ENCODE results near the gene POMGNT2. TPM values are rescaled to one million over a fixed set of nuclear protein-coding genes. Genes with fewer than 3 reads are reported as not detected.
A peak's percentile ranks its signal among the peaks of the same experiment; 100 is the strongest.
"Not testable (repeated sequence)": the region's sequence is repeated elsewhere in the genome, so short reads cannot be mapped to it uniquely, and the experiment has no call there.

The POMGNT2 gene
- total and polyA plus RNA-seq, 5 experiments from 2014 or later: 5.5 to 10.3 (median 6.3) TPM

DNA sequence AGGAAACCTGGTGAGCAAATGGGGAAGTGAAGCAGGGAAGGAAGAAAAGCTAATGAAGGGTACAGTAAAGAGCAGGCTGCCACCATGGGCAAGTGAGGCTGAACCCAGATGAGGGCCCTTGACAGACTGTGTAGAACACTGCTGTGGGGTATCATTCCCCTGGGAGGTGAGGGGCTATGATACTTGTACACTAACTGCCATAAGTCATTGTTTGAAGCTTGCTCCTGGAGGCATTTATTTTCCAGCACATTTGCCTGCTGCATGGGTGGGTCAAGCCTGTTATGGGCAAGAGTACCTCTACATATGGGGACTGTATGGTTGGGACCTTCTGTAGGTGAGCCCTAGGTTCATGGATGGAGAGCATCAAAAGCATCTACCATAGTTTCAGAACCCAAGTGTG lies 57.4 kb downstream of the POMGNT2 start:
- Mint-ChIP-seq H3K4me3 (no peak overlapping the region), H3K36me3 (peaks cover 2 to 70% (median 44%) of the 10 kb centered on the region in 3 donors), H3K27me3 (peaks cover 0 to 1% (median 0%) of the 10 kb centered on the region in 5 donors), H3K4me1 (peaks cover 0 to 9% (median under 1%) of the 10 kb centered on the region in 4 donors), H3K27ac (no peak overlapping the region), H3K9me3 (peaks cover 22 to 83% (median 59%) of the 10 kb centered on the region in 9 donors)
- POLR2A ChIA-PET: no interaction called here
- ATAC-seq (no peak), DNase-seq (no peak)

GRCh38 chr3:43046583-43046982 lies 59.3 kb downstream of the POMGNT2 start:
- peaks cover 0 to 3% (median under 1%) of the 10 kb centered on the region in 4 donors for H3K4me1 Mint-ChIP-seq

GRCh38 chr3:43045079-43045478 lies 60.8 kb downstream of the POMGNT2 start:
- POLR2A ChIA-PET, ATAC-seq, H3K27me3 Mint-ChIP-seq, DNase-seq, H3K4me3 Mint-ChIP-seq, H3K4me1 Mint-ChIP-seq: not testable (repeated sequence)
- H3K36me3 Mint-ChIP-seq: peaks cover 2 to 41% (median 26%) of the 10 kb centered on the region in 3 donors
- peak overlapping the region in 2 of 10 donors; percentile 50 to 56 for H3K27ac Mint-ChIP-seq
- H3K9me3 Mint-ChIP-seq: peaks cover 11 to 56% (median 41%) of the 10 kb centered on the region in 9 donors

More at GRCh38 chr3:43046583-43046982, 59.3 kb downstream of the POMGNT2 start:
- Mint-ChIP-seq H3K36me3 (peaks cover 2 to 56% (median 40%) of the 10 kb centered on the region in 3 donors), H3K9me3 (peaks cover 17 to 71% (median 47%) of the 10 kb centered on the region in 9 donors), H3K27ac (no peak overlapping the region), H3K27me3 (no peaks in the 10 kb centered on the region), H3K4me3 (no peak overlapping the region)
- POLR2A ChIA-PET: no interaction called here
- ATAC-seq (no peak), DNase-seq (no peak)

GRCh38 chr3:43043793-43044192 lies 62.1 kb downstream of the POMGNT2 start:
- POLR2A ChIA-PET: no interaction called here
- peaks cover 0 to 5% (median under 1%) of the 10 kb centered on the region in 4 donors for H3K4me1 Mint-ChIP-seq

GRCh38 chr3:43043071-43043766 lies 62.7 kb downstream of the POMGNT2 start:
- peaks cover 4 to 7% (median 5%) of the 10 kb centered on the region in 4 donors for H3K4me1 Mint-ChIP-seq
- ATAC-seq: no peak
- H3K36me3 Mint-ChIP-seq: peaks cover under 1 to 22% (median 17%) of the 10 kb centered on the region in 3 donors
- peaks cover 9 to 37% (median 25%) of the 10 kb centered on the region in 9 donors for H3K9me3 Mint-ChIP-seq
- peak overlapping the region in 1 of 10 donors; percentile 57 for H3K27ac Mint-ChIP-seq
- POLR2A ChIA-PET: interaction anchor here (0.9 kb wide), 1 partner anchor 11 kb away, joined by 3 read pairs; no protein-coding TSS in a partner anchor
- no peak overlapping the region for H3K4me3 Mint-ChIP-seq
- DNase-seq: no peak
- H3K27me3 Mint-ChIP-seq: no peaks in the 10 kb centered on the region

More at GRCh38 chr3:43043793-43044192, 62.1 kb downstream of the POMGNT2 start:
- ATAC-seq: no peak
- H3K27ac Mint-ChIP-seq: no peak overlapping the region
- H3K36me3 Mint-ChIP-seq: peaks cover 2 to 28% (median 17%) of the 10 kb centered on the region in 3 donors
- no peaks in the 10 kb centered on the region for H3K27me3 Mint-ChIP-seq
- DNase-seq: no peak
- no peak overlapping the region for H3K4me3 Mint-ChIP-seq
- H3K9me3 Mint-ChIP-seq: peaks cover 11 to 43% (median 31%) of the 10 kb centered on the region in 9 donors

- Mint-ChIP-seq H3K27me3 (no peaks in the 10 kb centered on the region), H3K4me3 (no peak overlapping the region), H3K4me1 (peaks cover 2 to 20% (median 11%) of the 10 kb centered on the region in 4 donors), H3K36me3 (peaks cover 0 to 13% (median 12%) of the 10 kb centered on the region in 3 donors), H3K27ac (no peak overlapping the region), H3K9me3 (peaks cover 0 to 24% (median 16%) of the 10 kb centered on the region in 9 donors)
- no peak for DNase-seq
- POLR2A ChIA-PET: no interaction called here
- ATAC-seq: no peak
Measured at GRCh38 chr3:43041517-43041916, 64.4 kb downstream of the POMGNT2 start.

DNA sequence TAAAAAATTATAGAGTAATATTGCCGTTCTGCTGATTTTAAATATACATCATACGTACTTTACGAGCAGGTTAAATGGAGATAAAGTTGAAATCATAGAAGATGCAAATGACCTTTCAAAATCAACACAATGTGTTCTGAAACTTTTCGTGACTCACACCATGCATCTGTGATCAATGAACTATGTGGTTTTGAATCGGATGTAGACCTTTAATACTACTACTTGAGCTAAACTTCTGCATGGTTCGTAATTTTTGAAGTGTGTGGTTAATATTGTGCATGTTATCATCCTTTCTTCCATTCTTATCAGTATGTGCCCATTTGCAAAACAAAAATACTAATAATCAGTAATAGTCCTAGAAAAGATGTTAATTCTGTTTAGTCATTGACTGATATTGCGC lies 67.9 kb downstream of the POMGNT2 start:
- Mint-ChIP-seq H3K4me3 (peak overlapping the region in 1 of 10 donors; percentile 4), H3K9me3 (no peaks in the 10 kb centered on the region), H3K4me1 (peaks cover 9 to 23% (median 14%) of the 10 kb centered on the region in 4 donors), H3K27me3 (no peaks in the 10 kb centered on the region), H3K27ac (no peak overlapping the region), H3K36me3 (no peaks in the 10 kb centered on the region)
- ATAC-seq (no peak), DNase-seq (no peak)
- POLR2A ChIA-PET: no interaction called here

DNA sequence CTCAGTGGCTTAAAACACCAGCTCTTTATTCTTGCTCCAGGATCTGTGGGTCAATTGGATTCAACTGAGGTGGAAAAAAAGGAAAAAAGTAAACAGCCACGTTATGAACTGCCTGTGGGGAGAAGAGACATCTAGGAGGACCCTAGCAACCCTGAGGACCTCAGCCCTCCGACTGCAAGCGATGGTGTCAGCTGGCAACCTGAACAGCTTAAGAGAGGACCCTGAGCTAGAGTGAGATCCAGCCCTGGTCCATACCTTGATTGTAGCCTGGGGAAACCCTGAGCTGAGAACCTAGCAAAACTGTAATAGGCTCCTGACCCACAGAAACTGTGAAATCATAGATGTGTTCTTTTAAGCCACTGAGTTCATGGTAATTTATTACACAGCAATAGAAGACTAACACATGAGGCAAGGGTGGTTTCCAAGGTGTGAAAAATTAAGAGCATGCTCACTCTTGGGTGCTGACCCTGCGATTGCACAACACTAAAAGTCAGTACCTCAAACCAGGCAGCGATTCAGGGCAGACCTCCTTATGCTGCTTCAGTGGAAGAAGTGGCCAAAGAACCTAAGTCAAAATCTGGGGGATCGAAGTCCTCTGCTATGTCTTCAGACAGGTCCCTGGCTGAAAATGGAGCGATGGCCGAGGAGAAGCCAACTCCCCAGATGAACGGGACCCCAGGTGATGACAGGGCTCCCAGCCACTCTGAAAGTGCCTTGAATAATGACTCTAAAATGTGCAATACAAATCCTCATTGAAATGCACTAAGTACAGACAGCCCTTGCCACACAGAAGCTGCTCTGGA lies 69.1 kb downstream of the POMGNT2 start:
- no peaks in the 10 kb centered on the region for H3K36me3 Mint-ChIP-seq

GRCh38 chr3:43035801-43036365 lies 70.0 kb downstream of the POMGNT2 start:
- Mint-ChIP-seq H3K4me1 (peaks cover 9 to 26% (median 21%) of the 10 kb centered on the region in 4 donors), H3K4me3 (no peak overlapping the region), H3K27ac (no peak overlapping the region), H3K27me3 (no peaks in the 10 kb centered on the region), H3K9me3 (no peaks in the 10 kb centered on the region), H3K36me3 (no peaks in the 10 kb centered on the region)
- POLR2A ChIA-PET: interaction anchor here (1.0 kb wide), 1 partner anchor 13 kb away, joined by 3 read pairs; no protein-coding TSS in a partner anchor
- ATAC-seq (no peak), DNase-seq (no peak)

More for the DNA sequence above, 69.1 kb downstream of the POMGNT2 start:
- POLR2A ChIA-PET: interaction anchor here (1.0 kb wide), 1 partner anchor 14 kb away, joined by 3 read pairs; no protein-coding TSS in a partner anchor
- peaks cover 10 to 23% (median 16%) of the 10 kb centered on the region in 4 donors for H3K4me1 Mint-ChIP-seq
- ATAC-seq (no peak), DNase-seq (no peak)
- H3K9me3 Mint-ChIP-seq: no peaks in the 10 kb centered on the region
- peak overlapping the region in 1 of 10 donors; percentile 65 for H3K27ac Mint-ChIP-seq
- H3K4me3 Mint-ChIP-seq: peak overlapping the region in 1 of 10 donors; percentile 31
- H3K27me3 Mint-ChIP-seq: no peaks in the 10 kb centered on the region

DNA sequence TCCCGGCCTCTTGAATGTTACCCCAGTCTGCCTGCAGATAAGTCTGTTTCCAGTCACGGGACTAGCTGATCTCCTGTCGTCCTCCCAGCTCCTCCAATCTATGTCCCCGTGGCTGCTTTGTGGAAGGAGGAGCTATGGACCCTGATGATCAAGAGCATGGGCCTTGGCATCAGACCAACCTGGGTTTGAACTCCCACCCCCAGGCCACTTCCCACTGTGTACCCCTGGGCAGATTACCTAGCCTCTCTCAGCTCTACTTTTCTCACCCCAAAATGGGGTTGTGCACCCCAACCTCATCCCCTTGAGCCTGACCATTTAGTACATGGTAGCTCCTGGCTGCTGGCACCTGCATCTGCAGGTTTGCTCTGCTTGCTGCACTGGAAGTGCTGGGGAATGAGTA lies 71.0 kb downstream of the POMGNT2 start:
- POLR2A ChIA-PET: interaction anchor here (1.0 to 1.6 kb wide), 2 partner anchors 11 to 12 kb away, joined by 3 to 5 read pairs; no protein-coding TSS in a partner anchor
- no peak overlapping the region for H3K27ac Mint-ChIP-seq
- H3K4me1 Mint-ChIP-seq: peaks cover 9 to 30% (median 23%) of the 10 kb centered on the region in 4 donors
- DNase-seq: no peak
- ATAC-seq: no peak
- no peaks in the 10 kb centered on the region for H3K9me3 Mint-ChIP-seq
- no peaks in the 10 kb centered on the region for H3K27me3 Mint-ChIP-seq
- no peak overlapping the region for H3K4me3 Mint-ChIP-seq
- H3K36me3 Mint-ChIP-seq: no peaks in the 10 kb centered on the region

DNA sequence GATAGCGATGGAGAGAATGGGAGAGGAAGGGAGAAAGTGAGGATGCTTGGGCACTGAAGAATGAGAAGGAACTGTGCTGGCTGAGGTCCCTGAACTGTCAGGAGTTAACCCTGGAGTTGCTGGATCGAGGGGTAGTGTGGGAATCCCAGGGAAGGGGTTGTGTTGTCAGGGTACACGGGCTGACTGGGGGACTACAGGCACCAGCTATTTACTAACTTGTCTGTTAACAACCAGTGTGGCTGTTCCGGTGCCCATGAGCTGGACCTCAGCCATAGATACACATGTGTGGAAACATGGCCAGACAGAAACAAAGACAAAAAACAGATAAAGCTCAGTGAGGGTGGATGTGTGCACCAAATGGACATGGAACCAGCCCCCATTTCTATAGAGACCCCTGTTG lies 71.7 kb downstream of the POMGNT2 start:
- H3K4me1 Mint-ChIP-seq: peaks cover 12 to 37% (median 28%) of the 10 kb centered on the region in 4 donors
- ATAC-seq (no peak), DNase-seq (no peak)
- H3K36me3 Mint-ChIP-seq: no peaks in the 10 kb centered on the region
- no peaks in the 10 kb centered on the region for H3K27me3 Mint-ChIP-seq
- POLR2A ChIA-PET: interaction anchor here (1.6 kb wide), 1 partner anchor 10 kb away, joined by 5 read pairs; no protein-coding TSS in a partner anchor
- H3K9me3 Mint-ChIP-seq: no peaks in the 10 kb centered on the region
- H3K27ac Mint-ChIP-seq: peak overlapping the region in 2 of 10 donors; percentile 27 to 35
- no peak overlapping the region for H3K4me3 Mint-ChIP-seq
